Hematopoietic multipotent progenitor cell treated with erythropoietin and hydrocortisone succinate and interleukin-3 and kit ligand, for 6 days (in vitro differentiated cells): Measurements from ENCODE around the gene ASAP2.

Experiments
- DNase-seq: peaks from one replicate; pipeline ENCODE4 v3.0.0-alpha.2; 2015

Gene ASAP2

DNA sequence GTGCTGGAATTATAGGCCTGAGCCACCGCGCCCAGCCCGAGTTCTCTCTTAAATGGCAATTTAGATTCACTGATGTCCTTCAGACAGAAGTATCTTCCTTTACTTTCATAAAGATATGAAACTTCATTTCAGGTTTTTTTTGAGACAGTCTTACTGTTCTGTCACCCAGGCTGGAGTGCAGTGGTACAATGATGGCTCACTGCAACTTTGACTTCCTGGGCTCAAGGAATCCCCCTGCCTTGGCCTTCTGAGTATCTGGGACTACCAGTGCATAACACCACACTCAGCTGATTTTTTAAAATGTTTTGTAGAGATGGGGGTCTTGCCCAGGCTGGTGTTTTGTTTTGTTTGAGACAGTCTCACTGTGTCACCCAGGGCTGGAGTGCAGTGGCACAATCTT is 203.5 kb downstream of the ASAP2 start:
- no peak for DNase-seq

DNA sequence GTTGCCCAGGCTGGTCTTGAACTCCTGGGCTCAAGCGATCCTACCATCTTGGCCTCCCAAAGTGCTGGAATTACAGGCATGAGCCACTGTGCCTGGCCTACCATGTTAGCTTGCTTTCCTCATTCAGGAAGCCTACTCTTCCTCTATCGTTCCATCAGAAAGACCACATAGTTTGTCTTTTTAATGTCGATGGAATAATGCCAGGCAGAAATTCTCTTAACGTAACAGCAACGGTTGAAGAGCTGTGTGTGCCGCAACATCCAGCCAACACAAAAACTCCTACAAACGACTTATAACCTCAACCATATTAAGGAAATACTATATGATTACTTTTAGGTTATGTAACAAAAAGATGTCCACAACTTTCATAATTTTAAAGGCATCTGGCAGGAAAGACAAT is 206.2 kb downstream of the ASAP2 start:
- no peak for DNase-seq

DNA sequence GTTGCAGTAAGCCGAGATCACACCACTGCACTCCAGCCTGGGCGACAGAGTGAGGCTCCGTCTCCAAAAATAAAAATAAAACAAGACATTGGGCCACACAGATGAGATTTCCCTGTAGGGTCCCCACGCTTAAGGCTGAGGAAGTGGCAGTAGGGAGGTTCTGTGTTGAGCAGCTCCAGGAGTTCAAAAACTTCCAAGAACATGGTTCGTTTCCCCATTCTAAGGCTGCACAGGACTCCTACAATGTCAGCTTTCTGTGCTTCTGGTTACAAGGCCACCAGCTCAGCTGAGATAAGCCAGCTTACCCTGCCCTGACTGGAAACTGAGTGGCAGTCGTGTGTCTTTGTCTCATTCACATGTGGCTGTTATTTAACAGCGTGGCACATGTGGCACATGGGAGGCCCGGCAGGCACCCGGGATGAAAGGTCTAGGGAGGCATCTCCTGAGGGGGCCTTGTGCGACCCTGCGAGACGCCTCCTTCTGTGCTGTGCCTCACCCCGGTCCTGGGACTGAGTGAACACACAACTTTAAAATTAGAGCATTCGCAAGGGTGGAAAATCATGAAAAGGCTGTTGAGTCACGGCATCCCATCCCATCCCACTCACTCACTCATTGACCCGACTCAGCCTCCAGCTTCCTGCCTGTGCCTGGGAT is 209.0 kb downstream of the ASAP2 start:
- DNase-seq = no peak

DNA sequence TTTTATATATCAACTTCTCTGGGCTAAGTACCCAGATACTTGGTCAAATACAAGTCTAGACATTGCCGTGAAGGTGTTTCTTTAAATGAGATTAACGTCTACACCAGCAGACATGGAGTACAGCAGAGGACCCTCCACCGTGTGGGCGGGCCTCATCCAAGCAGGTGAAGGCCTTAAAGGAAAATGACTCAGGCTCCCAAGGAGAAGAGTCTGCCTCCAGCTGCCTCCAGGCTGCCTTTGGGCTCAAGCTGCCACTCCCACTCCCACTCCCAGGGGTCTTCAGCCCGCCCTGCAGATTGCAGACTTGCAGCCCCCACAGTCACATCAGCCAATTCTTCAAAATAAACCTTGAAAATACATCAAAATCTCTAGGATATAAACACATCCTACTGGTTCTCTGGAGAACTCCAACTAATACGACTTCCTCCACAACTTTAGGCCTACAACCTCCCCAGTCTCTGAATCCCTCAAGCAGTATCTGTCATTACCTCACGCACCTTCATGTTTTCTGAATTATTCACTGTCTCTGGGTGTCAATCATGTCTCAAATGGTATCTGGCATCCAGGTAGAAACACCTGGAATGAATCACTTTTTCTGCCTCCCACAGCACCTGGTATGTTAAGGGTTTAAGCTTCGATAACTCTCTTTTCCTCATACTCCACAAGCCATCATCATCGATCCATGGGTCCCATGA is 209.8 kb downstream of the ASAP2 start:
- no peak for DNase-seq

DNA sequence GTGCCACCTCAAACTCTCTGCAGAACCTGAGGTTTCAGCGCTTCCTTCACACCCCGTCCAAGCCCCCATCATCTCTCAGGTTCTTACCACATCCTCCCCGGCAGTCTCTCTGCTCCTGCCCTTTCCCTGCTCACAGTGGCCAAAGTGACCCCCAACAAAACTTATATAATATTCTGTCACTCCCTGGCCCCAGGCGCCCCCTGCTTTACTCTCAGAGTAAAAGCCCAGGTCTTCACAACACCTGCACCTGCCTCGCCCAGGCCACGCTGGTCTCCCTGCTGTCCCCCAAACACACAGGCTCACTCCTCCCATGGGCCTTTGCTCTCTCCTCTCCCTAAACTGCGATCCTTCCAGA is 210.3 kb downstream of the ASAP2 start:
- no peak for DNase-seq

DNA sequence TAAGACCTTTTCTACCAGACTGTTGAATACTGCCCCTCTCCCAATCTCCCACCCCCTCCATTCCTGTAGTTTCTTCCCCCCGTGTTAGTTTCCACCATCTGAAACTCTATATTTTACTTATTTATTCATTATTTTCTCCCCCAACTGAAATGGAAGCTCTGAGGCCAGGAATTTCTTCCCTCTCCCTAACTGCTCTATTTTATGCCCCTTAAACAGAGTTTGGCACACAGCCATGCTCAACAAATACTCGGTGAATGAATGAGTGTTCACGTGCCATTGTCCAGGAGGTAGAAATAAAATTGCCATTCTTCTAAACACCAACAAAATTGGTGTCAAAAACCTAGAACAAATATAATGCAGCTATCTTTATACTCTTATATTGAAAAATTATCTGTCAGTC is 211.1 kb downstream of the ASAP2 start:
- no peak for DNase-seq

DNA sequence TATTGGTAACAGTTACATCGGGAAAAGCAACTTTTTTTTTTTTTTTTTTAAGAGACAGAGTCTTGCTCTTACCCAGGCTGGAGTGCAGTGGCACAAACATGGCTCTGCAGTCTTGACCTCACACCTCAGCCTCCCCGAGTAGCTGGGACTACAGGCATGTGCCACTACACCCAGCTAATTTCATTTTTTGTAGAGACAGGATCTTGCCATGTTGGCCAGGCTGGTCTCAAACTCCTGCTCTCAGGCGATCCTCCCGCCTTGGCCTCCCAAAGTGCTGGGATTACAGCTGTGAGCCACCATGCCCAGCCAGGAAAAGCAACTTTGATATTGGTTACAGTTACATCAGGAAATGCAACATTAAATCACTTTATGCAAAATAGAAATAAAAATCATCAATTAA is 212.1 kb downstream of the ASAP2 start:
- no peak for DNase-seq

DNA sequence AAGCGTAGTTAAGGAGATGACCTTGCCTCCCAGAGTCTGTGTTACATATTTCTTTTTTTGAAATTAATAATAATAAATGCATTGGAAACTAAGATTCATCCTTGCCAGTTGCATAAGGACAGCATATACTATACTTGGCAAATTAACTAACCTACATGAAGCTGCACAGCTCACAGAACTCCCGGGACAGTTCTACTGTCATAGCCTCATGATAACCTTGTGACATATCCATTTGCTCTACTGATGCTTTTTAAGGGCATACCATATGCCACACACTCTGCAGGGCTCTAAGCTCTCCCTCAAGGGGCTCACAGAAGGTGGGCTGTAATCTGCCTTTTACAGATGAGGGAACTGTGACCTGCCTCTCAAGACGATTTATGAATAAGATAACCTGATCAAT is 212.9 kb downstream of the ASAP2 start:
- no peak for DNase-seq

DNA sequence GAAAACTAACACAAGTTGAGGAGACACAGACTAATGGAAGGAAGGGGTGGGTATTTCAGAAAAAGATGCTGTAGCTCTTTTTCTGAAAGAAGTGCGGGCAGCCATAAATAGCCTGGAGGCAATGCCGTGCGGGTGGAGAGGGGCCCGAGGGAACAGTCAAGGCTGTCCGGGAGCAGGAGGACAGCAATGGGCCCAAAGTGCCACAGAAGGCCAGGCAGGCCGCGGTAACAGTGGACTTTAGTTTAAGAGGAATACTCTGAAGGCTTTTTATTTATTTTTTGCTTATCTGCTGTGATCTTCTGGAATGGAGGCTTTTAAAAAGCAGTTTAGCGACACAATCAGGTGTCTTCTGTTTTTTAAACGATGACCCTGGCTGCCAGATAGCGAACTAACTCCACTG is 213.9 kb downstream of the ASAP2 start:
- no peak for DNase-seq

DNA sequence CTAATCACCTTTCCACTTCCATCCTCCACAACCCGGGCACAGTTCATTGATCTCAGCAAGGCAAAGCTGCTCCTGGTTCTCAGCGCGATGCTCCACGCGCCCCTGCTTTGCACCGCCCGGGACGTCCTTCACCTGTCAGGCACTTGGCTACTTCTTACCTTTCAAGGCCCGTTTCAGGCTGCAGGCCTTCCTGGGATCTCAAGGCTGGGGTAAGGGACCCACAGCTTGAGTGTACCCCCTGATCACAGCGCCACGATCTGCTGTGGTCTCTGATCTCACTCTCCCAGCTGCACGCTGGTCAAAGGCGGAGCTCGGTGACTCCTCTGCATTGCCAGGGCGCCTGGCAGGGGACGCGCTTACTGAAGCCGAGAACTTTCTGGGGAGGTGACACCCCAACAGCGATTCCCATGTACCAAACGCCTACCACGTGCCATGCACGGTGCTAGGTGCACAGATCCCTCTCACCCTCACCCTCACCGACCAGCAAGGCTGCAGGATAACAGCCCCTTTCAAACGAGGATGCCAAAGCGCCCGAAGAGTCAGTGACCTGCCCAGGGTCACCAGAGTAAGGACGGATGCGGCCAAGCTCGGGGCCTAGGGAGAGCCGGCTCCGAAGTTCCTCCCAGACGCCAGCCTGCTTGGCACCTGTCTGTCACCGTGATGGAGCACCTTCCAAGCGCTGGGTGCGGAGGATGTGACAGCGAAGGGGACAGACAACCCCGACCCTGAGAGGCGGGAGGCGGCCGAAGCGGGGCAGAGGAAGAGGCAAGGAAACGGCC is 215.9 kb downstream of the ASAP2 start:
- peak; percentile 80 for DNase-seq

DNA sequence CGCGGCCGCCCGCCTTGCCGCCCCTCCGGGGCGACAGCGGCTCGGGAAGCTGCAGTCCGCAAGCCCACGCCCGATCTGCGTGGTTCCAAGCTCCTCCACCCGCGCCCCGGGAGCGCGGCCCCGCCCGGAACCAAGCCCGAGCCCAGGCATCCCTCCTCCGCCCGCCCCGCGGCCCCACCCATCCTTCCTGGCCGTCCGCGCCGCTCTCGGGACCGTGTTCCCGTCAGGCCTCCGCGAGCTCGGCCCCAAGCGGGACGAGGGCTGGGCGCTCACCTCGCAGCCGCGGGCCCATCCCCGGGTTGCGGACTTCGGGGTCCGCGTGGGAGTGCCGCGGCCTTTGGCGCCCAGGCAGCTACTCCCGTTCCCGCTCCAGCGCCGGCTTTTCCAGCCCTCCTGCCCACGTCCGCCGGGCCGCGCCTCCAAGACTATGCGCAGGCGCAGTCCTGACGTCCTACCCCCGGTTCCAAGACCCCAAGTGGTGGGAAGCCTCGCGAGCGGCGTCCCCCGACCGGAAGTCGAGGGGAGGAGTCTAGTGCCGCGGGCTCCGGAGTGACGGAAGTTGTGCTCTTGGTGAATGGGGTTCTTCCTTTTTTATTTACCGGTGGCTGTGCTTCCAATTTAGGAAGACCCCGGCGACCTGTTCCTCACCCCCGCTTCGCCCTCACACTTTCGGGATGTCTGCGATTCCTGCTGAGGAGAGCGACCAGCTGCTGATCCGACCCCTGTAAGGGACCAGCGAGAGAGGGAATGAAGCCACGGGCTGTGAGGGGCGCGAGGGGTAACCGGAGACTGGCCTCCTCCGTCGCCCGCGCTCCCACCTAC is 216.7 kb downstream of the ASAP2 start, which contains the start of the genes CPSF3 and ITGB1BP1:
TSS of gene CPSF3 (plus strand) at position 555 of the 822 bp plus-strand sequence. CDS start at position 675, 120 bp downstream.
TSS of gene ITGB1BP1 (minus strand) at position 429 of the 822 bp plus-strand sequence. CDS start 4,831 bp downstream, outside the sequence.
- peak; percentile 99 for DNase-seq

DNA sequence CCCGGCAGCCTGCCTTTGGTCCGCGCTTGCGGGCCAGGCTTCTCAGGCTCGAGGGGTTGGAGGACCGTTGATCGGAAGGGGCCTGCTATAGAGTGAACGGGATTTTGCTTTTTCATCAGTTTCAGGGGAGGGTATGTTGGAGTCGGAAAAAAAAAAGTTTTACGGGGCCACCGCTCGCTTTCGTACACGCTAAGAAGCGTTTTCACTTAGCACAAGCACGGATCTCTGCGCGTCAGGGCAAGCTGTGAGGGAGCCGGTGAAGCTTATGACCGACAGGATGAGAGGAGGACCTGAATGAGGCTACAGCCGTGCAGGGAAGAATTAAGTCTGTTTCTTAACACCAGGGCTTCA is 217.3 kb downstream of the ASAP2 start:
- peak; percentile 52 for DNase-seq

DNA sequence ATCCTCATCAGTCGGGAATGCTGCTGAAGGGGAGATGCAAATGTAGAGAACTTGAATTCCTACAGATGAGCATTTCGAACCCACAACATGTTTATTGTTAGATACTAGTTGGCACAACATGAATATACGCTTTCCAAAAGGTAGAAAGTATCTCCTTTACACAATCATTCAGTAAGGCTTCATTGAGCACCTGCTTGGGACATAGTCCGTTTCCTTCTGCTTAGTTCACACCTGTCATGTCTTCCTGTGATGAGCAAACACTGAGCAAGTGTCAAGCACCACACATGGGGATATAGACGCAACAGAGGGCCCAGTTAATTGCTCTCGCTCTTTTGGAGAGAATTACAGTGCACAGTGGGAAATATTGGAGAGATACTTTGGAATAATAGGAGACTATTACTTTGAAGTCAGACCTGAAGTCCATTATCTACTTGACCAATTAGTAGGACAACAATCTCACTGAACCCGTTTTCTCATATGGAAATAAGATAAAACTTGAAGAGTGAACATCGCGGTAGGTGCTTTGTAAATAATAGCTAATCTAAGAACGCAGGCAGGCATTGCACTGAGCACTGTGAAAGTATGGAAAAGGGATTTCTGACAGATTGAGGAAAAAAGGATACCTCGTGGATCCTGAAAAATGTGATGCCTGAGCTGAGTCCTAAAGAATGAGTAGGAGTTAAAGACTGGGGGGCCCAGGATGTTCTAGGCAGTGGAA is 218.0 kb downstream of the ASAP2 start:
- DNase-seq = peak; percentile 28

DNA sequence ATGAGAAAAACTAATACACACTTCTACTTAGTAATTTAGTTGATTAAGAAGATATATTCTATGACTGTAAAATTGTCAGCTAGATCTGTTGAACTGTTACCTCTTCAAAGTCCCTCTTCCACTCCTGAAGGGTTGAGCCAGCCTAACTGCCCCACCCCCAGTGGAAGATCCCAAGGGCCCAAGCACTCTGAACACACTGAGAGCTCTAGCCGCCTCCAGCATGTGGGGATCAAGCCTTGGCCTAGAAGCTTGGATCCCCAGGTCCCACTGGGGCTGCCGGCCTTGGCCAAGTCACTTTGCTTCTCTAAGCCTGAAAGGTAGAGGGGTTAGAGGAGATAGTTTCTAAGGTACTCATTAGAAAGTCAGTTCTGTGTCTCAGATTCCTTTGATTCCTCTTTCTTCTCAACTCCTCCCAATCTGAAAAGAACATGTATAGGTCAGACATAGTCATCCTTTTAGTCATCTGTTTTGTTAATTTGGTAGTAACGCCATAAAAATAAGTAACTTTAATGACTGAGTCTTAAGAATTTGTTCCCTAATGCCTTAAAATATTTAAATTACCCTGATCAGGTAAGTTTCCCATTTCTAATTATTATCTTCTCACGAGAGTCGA is 222.5 kb downstream of the ASAP2 start:
- no peak for DNase-seq

DNA sequence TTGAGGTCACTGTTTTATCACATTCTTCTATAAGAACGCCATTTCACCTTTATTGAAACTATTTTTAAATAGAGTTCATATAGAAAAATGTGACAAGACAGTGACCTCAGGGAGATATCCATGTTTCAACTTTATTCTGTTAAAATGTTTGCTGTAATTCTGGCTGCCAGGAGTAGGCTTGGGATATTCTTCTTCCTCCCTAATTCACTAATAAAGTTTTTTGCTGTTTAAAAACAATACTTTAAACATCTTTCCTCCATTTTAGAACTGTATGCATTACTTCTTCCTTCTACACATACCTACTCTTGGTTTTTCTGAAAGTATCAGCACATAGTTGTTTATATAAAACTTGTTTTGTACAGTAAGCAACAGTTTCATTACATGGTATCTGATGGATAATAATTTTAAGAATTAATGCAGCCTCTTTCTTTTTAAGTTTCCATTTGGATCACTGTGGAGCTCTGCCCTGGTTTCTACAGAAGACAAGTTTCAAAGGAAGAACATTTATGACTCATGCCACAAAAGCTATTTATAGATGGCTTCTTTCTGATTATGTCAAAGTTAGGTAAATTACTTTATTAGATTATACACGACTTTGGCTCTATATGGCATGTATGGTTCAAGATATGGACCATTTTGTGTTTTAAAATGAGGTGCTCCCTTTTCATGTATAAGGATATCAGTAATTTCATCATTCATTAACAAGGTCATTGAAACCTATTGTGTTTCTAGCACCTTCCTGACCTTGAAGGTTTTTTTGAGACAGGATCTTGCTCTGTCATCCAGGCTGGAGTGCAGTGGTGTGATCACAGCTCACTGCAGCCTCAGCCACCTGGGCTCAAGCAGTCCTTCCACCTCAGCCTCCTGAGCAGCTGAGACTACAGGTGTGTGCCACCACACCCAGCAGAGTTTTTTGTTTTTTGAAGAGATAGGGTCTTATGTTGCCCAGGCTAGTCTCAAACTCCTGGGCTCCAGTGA is 224.0 kb downstream of the ASAP2 start:
- DNase-seq = no peak

DNA sequence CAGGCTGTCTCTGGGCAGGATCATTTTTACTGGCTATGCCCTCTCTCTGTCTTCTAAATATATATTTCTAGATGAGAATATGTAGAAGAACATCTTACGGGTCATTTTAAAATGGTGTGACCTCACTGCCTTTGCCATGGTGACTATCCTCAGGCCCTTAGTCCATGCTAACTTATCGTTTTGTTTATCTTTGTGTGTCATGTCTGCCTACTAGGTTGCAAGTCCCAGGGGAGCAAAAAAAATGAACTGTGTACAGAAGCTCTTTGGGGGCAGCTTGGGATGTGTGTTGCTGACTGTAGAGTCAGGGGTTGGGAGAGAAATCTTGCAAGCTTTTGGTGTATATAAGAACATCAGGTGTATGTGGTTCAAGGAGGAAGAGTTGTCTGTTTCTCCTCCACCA is 227.9 kb downstream of the ASAP2 start:
- DNase-seq = no peak

DNA sequence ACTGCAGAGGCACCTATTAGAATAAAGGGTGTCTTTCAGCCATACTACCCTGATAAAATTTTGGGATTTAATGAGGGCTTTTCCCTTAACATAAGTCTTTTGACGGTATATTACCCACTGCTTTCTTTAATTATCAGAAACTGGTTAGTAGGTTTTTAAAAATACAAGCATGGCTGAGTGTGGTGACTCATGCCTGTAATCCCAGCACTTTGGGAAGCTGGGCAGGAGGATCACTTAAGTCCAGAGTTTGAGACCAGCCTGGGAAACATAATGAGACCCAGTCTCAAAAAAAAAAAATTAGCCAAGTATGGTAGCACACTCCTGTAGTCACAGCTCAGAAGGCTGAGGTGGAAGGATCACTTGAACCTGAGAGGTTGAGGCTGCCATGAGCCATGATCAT is 232.9 kb downstream of the ASAP2 start:
- no peak for DNase-seq

DNA sequence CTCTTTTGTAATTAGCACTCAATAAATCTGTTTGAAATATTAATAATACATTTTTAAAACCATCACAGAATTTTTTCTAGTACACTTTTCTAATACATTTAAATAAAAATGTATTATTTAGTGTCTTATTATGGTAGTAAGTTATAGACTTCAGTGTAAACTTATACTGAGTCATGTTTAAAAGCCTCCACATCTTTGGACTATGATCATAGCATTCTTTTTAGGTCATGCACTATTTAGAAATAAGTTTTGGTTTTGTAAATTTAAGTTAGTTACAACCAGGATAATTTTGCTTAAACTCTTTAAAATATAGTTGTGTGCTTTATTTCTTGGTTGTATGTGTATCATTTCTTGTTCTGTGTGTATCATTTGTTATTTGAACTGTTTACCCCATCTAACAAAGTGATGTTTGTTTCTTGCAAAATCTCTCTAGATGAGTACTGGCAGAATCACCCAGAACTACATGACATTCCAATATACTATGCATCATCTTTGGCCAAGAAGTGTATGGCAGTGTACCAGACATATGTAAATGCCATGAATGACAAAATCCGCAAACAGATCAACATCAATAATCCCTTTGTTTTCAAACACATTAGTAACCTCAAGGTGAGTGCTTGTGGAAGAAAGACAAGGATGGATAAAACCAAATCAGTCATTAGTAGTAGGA is 233.6 kb downstream of the ASAP2 start:
- no peak for DNase-seq

DNA sequence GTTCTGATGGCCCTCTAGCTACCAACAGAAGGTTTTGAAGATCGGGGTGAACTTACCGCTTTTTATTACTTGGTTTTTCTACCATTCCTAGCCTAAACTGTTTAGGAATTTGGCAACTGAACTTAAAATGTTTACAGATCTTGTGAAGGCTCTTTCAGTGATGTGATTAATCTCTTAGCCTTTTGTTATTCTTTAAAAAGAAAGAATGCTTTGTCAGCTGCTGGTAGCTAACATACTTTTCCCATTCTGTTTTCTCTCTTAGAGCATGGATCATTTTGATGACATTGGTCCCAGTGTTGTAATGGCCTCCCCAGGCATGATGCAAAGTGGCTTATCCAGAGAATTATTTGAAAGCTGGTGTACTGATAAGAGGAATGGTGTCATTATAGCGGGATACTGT is 234.9 kb downstream of the ASAP2 start:
- DNase-seq = no peak

DNA sequence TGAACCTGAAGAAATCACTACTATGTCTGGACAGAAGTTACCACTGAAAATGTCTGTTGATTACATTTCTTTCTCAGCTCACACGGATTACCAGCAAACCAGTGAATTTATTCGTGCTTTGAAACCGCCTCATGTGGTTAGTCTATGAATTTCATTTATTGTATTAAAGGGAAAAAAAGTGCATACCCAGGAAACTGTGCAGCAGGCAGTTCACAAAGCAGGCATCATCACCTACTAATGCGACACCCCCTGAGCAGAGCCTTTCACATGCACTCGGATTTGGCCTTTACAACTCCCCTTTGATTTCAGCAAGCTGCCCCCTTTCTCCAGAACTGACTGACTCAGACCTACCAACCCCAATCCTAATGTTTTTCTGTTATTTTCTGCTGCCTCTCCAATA is 236.9 kb downstream of the ASAP2 start:
- DNase-seq = no peak
